Naive thymus-derived CD4-positive, alpha-beta T cell (primary cell): ENCODE measurements around the gene WNT7B. TPM values are rescaled to one million over a fixed set of nuclear protein-coding genes. Genes with fewer than 3 reads are reported as not detected.
A peak's percentile ranks its signal among the peaks of the same experiment; 100 is the strongest.
"Not testable (repeated sequence)": the region's sequence is repeated elsewhere in the genome, so short reads cannot be mapped to it uniquely, and the experiment has no call there.

ENCODE experiments used
- ATAC-seq: fragments of 150-1000 bp; cut with Tn5 transposase; 2 replicates; pipeline ENCODE4 v1.10.0; 2021; ENCODE audit warnings: mild to moderate bottlenecking, moderate library complexity
- CTCF ChIA-PET: fragments of 350-600 bp; sonication (Branson Sonifier 250); formaldehyde crosslinking; loops from one replicate; lab custom pipeline; 2021; ENCODE audit warnings: antibody characterized with exemption; lab: Charles Lee
- POLR2A ChIA-PET: fragments of 350-600 bp; sonication (Branson Sonifier 250); formaldehyde crosslinking; loops from one replicate; lab custom pipeline; 2021; ENCODE audit warnings: antibody characterized with exemption, inconsistent platforms; lab: Charles Lee
- DNase-seq, 9 donors: peaks; one replicate each; pipeline versions ENCODE4 v3.0.0 to v3.0.0-alpha.2; 2020 to 2022; ENCODE audit warnings: mixed read lengths in 1 of 9
- H3K27ac ChIP-seq: one replicate; pipeline ENCODE4 v1.7.0; 2013; ENCODE audit warnings: mild to moderate bottlenecking, low read depth, low read length, moderate library complexity
- H3K27me3 ChIP-seq, 2 donors: one replicate each; pipeline ENCODE4 v1.7.0; 2013; ENCODE audit warnings: low read length in 2 of 2, mild to moderate bottlenecking in 2 of 2, moderate library complexity in 2 of 2; ENCODE audit not compliant: control insufficient read depth in 2 of 2, insufficient read depth in 2 of 2
- H3K36me3 ChIP-seq, 3 experiments: 1 replicate in 2 of 3; 2 replicates in 1 of 3; pipeline ENCODE4 v1.7.0; 2013; ENCODE audit warnings: low read length in 3 of 3, mild to moderate bottlenecking in 3 of 3, moderate library complexity in 1 of 3; ENCODE audit not compliant: insufficient read depth in 3 of 3, control insufficient read depth in 2 of 3
- H3K4me1 ChIP-seq, 2 donors: one replicate each; pipeline ENCODE4 v1.7.0; 2013; ENCODE audit warnings: low read length in 2 of 2, mild to moderate bottlenecking in 2 of 2, moderate library complexity in 1 of 2; ENCODE audit not compliant: control insufficient read depth in 2 of 2, insufficient read depth in 2 of 2
- H3K4me3 ChIP-seq: 2 replicates; pipeline ENCODE4 v1.7.0; 2013; ENCODE audit warnings: mild to moderate bottlenecking, low read length
- H3K9me3 ChIP-seq, 3 experiments: 1 replicate in 2 of 3; 2 replicates in 1 of 3; pipeline ENCODE4 v1.7.0; 2013; ENCODE audit warnings: low read length in 3 of 3; ENCODE audit not compliant: control insufficient read depth in 2 of 3
- H3K27ac Mint-ChIP-seq, 9 donors: one replicate each; pipeline ENCODE4 v1.8.0; 2020 to 2022; ENCODE audit warnings: mixed read lengths in 9 of 9, mild to moderate bottlenecking in 8 of 9, moderate library complexity in 5 of 9, inconsistent platforms in 2 of 9
- H3K27me3 Mint-ChIP-seq, 5 donors: one replicate each; pipeline ENCODE4 v1.8.0; 2021 to 2022; ENCODE audit warnings: mixed read lengths in 5 of 5, mild to moderate bottlenecking in 1 of 5
- H3K36me3 Mint-ChIP-seq, 5 donors: one replicate each; pipeline ENCODE4 v1.8.0; 2020 to 2022; ENCODE audit warnings: mixed read lengths in 5 of 5, mild to moderate bottlenecking in 3 of 5, inconsistent platforms in 1 of 5
- H3K4me1 Mint-ChIP-seq, 7 donors: one replicate each; pipeline ENCODE4 v1.8.0; 2020 to 2022; ENCODE audit warnings: mixed read lengths in 7 of 7, mild to moderate bottlenecking in 3 of 7, inconsistent platforms in 1 of 7
- H3K4me3 Mint-ChIP-seq, 10 donors: one replicate each; pipeline ENCODE4 v1.8.0; 2020 to 2022; ENCODE audit warnings: mild to moderate bottlenecking in 10 of 10, mixed read lengths in 10 of 10, moderate library complexity in 6 of 10, inconsistent platforms in 2 of 10
- H3K9me3 Mint-ChIP-seq, 11 donors: one replicate each; pipeline ENCODE4 v1.8.0; 2020 to 2022; ENCODE audit warnings: mixed read lengths in 11 of 11, mild to moderate bottlenecking in 4 of 11, inconsistent platforms in 1 of 11, moderate library complexity in 1 of 11
- intact Hi-C, 2 donors: fragments of 100-400 bp; cut with micrococcal nuclease; formaldehyde crosslinking; loops; one replicate each; pipeline ENCODE4 v1.15.1; 2023
- polyA plus RNA-seq, 2 donors: library from polyadenylated mRNA; unstranded; fragments of 300-500 nt; fragmentation: Illumina TruSeq; gene quantifications; one replicate each; pipeline ENCODE4 v1.2.3, GENCODE V29; 2021
- total RNA-seq, 6 experiments: library from RNA in 5 of 6; stranded (reverse) in 5 of 6; gene quantifications; 1 replicate in 5 of 6; 2 replicates in 1 of 6; pipeline ENCODE4 v1.2.3 and lab custom pipeline; 2021 to 2026

Gene WNT7B
- total and polyA plus RNA-seq, 7 experiments from 2014 or later = not detected

DNA sequence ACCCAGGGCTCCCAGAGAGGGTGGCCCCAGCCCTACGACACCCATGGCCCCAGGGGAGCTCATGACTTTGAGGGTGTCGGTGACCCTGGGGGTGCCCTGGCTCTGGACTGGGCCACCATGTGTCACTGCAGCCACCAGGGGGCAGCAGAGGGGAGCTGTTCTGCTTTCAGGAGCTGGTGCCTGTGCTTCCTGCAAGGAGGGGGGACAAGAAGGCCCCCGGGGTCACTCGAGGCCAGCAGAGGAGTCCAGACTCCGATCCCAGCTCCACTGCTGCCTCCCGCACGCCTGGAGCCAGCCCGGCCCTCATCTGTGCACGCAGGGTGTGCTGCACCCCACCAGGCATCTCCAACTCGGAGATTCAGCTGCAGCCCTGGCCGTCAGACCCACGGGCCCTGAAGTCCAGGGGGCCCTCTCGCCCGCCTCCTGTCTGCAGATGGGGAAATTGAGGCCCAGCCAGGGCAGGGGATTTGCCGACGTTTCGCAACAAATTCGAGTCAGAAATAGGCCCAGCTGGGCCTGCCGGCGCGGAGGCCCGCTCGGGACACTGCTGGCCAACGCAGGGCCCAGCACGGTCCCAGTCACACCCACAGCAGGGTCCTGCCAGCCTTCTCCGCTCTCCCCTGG, 29.5 kb upstream of the WNT7B start:
- Mint-ChIP-seq H3K4me3 (no peak overlapping the region), H3K4me1 (peaks cover 0 to 12% (median 4%) of the 10 kb centered on the region in 7 donors), H3K27ac (peak overlapping the region in 1 of 9 donors; percentile 59), H3K27me3 (peaks cover 0 to 1% (median 0%) of the 10 kb centered on the region in 5 donors), H3K36me3 (peaks cover 0 to 2% (median 0%) of the 10 kb centered on the region in 5 donors), H3K9me3 (peaks cover 0 to 12% (median 4%) of the 10 kb centered on the region in 11 donors)
- peaks cover 4 to 5% of the 10 kb centered on the region in 2 donors for H3K4me1 ChIP-seq
- no peaks in the 10 kb centered on the region for H3K36me3 ChIP-seq
- intact Hi-C loops = loop anchor here (1.0 to 5.0 kb wide), 4 partner anchors 12 to 306 kb away; no protein-coding TSS in a partner anchor
- peaks cover 0 to 3% of the 10 kb centered on the region in 2 donors for H3K27me3 ChIP-seq
- peaks cover 0 to 14% (median 0%) of the 10 kb centered on the region in 3 experiments for H3K9me3 ChIP-seq
- CTCF ChIA-PET = interaction anchor here (0.5 to 5.2 kb wide), 24 partner anchors 8 to 330 kb away, joined by 3 to 112 read pairs (median 4); partner anchors contain the start of gene TRMU
- DNase-seq (peak; percentile 66 to 90 (median 82)), ATAC-seq (peak; percentile 90)
- H3K27ac ChIP-seq = no peak overlapping the region
- POLR2A ChIA-PET = interaction anchor here (0.7 to 1.5 kb wide), 5 partner anchors 30 to 120 kb away, joined by 3 to 24 read pairs (median 3); no protein-coding TSS in a partner anchor
- H3K4me3 ChIP-seq = no peak overlapping the region

DNA sequence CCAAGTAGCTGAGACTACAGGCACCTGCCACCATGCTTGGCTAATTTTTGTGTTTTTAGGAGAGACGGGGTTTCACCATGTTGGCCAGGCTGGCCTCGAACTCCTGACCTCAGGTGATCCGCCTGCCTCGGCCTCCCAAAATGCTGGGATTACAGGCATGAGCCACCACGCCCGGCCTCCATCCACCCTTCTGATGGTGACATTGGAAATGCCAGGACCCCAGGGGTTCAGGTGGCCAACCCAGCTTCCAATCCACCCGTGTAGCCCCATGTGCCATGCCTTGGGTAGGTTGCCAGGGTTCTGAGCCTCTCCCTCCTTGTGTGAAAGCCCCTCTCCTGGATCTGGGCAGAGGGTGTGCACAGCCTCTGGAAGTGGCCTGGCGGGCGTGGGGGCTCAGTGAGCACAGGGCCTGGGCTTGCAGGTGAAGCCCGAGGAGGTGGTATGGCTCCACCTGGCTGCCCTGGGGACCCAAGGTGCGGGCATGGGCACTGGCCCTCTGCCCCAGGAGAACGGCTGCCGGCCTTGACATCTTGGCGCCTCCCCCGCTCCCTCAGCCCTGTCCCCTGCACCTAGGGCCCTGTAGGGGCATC, 28.2 kb upstream of the WNT7B start:
- not testable (repeated sequence) for H3K4me3 ChIP-seq, H3K36me3 ChIP-seq, H3K27me3 Mint-ChIP-seq, H3K27ac ChIP-seq, H3K27me3 ChIP-seq, H3K36me3 Mint-ChIP-seq, ATAC-seq, H3K4me1 ChIP-seq, DNase-seq, H3K9me3 Mint-ChIP-seq
- ChIA-PET CTCF (interaction anchor here (0.5 to 5.2 kb wide), 9 partner anchors 10 to 167 kb away, joined by 3 to 112 read pairs (median 3); no protein-coding TSS in a partner anchor), POLR2A (interaction anchor here (1.5 kb wide), 1 partner anchor 111 kb away, joined by 6 read pairs; no protein-coding TSS in a partner anchor)
- H3K4me3 Mint-ChIP-seq = peak overlapping the region in 1 of 10 donors; percentile 68
- H3K4me1 Mint-ChIP-seq = peaks cover 0 to 12% (median 4%) of the 10 kb centered on the region in 7 donors
- H3K9me3 ChIP-seq = peaks cover 0 to 12% (median 0%) of the 10 kb centered on the region in 3 experiments
- intact Hi-C loops = loop anchor here in 1 of 2 donors (5.0 kb wide), 1 partner anchor 307 kb away; no protein-coding TSS in a partner anchor
- peak overlapping the region in 1 of 9 donors; percentile 69 for H3K27ac Mint-ChIP-seq

- Histone ChIP-seq H3K36me3 (no peaks in the 10 kb centered on the region), H3K27me3 (peaks cover 0 to 3% of the 10 kb centered on the region in 2 donors), H3K9me3 (peaks cover 0 to 3% (median 0%) of the 10 kb centered on the region in 3 experiments), H3K27ac (no peak overlapping the region), H3K4me3 (no peak overlapping the region), H3K4me1 (peaks cover 4 to 5% of the 10 kb centered on the region in 2 donors)
- Mint-ChIP-seq H3K9me3 (peaks cover 0 to 3% (median under 1%) of the 10 kb centered on the region in 11 donors), H3K36me3 (no peaks in the 10 kb centered on the region), H3K27me3 (peaks cover 0 to 1% (median 0%) of the 10 kb centered on the region in 5 donors), H3K27ac (peak overlapping the region in 5 of 9 donors; percentile 5 to 69 (median 36)), H3K4me3 (peak overlapping the region in 6 of 10 donors; percentile 36 to 68 (median 55)), H3K4me1 (peaks cover 0 to 12% (median 4%) of the 10 kb centered on the region in 7 donors)
- intact Hi-C loops = no loop called here
- DNase-seq = no peak
- no peak for ATAC-seq
- ChIA-PET CTCF (interaction anchor here (0.5 to 5.2 kb wide), 5 partner anchors 9 to 112 kb away, joined by 3 to 112 read pairs (median 15); no protein-coding TSS in a partner anchor), POLR2A (no interaction called here)
Observed at GRCh38 chr22:46004105-46004866, 27.3 kb upstream of the WNT7B start.

DNA sequence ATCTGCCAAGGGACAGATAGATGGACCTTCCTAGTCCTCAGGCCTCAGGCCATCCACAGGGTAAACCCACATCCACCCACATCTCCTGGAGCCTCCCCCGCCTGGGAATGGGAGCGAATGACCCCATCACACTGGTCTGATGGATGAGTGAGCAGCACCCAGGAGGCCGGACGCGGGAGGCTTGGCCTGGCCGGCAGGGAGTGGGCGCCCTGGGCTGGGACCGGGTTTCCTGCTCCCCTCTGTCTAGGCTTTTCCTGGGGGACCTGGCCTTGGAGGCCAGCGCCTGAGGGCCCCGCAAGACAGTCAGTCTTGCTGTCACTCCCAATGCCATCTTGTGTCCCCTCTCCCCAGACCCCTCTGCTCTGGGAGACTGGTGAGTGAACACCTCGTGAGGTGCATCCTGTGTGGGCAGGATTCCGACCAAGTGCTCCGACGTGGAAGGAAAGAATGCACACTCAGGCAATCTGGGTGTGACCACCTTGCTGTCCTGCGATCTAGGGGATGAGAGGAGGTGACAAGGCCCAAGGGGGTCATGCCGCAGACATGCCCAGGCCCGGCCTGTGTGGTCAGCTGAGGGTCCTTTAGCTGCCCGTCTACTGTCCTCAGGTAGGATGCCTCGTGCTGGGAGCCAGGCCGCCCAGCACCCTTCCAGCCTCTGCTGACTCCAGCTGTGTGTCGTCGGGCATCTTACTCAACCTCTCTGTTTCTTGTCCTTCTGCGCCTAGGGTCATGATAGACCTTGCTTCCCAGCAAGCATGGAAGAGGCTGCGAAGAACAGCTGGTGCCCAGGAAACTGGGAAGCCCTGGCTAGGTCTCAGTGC, 26.5 kb upstream of the WNT7B start:
- intact Hi-C loops = no loop called here
- H3K27ac ChIP-seq = no peak overlapping the region

DNA sequence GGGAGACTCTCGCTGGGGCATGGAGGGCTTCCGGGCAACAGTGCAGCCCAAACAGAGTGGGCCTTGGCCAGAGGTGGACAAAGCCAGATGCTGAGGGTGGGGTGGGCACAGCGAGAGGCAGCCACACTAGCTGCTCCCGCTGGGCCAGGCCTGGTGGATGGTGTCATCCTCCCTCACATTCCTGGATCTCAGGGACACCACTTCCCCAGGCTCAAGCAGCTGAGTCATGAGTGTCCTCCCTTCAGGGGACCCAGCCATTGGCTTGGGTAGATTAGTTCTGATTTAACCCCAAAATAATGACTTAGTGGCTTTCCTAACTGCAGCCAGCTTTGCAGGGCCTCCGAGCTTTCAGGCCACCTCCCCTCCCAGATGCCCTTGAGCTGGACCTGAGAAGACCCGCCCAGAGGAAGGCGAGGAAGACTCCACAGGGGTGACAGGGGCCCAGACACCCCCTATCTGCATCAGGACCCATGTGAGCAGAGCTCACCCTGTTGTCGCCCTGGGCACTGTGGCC, 25.9 kb upstream of the WNT7B start:
- peaks cover 0 to 12% (median 4%) of the 10 kb centered on the region in 7 donors for H3K4me1 Mint-ChIP-seq
- no peak overlapping the region for H3K4me3 ChIP-seq
- CTCF ChIA-PET = interaction anchor here (0.6 to 1.6 kb wide), 3 partner anchors 10 to 118 kb away, joined by 3 to 6 read pairs (median 3); no protein-coding TSS in a partner anchor
- H3K27ac ChIP-seq = no peak overlapping the region
- ATAC-seq (no peak), DNase-seq (no peak)
- POLR2A ChIA-PET = no interaction called here
- no peaks in the 10 kb centered on the region for H3K9me3 ChIP-seq
- intact Hi-C loops = no loop called here
- H3K36me3 ChIP-seq = no peaks in the 10 kb centered on the region
- no peak overlapping the region for H3K27ac Mint-ChIP-seq
- no peaks in the 10 kb centered on the region for H3K9me3 Mint-ChIP-seq
- H3K36me3 Mint-ChIP-seq = no peaks in the 10 kb centered on the region
- peaks cover 4 to 5% of the 10 kb centered on the region in 2 donors for H3K4me1 ChIP-seq
- no peak overlapping the region for H3K4me3 Mint-ChIP-seq
- peaks cover 0 to 1% (median 0%) of the 10 kb centered on the region in 5 donors for H3K27me3 Mint-ChIP-seq
- peaks cover 0 to 3% of the 10 kb centered on the region in 2 donors for H3K27me3 ChIP-seq

More for the DNA sequence above, 26.5 kb upstream of the WNT7B start:
- ChIA-PET POLR2A (no interaction called here), CTCF (interaction anchor here (0.6 to 1.6 kb wide), 3 partner anchors 10 to 117 kb away, joined by 3 to 6 read pairs (median 3); no protein-coding TSS in a partner anchor)
- peaks cover 4 to 5% of the 10 kb centered on the region in 2 donors for H3K4me1 ChIP-seq
- no peak overlapping the region for H3K27ac Mint-ChIP-seq
- H3K36me3 ChIP-seq = no peaks in the 10 kb centered on the region
- no peak overlapping the region for H3K4me3 Mint-ChIP-seq
- H3K4me1 Mint-ChIP-seq = peaks cover 0 to 12% (median 4%) of the 10 kb centered on the region in 7 donors
- H3K4me3 ChIP-seq = no peak overlapping the region
- DNase-seq (no peak), ATAC-seq (no peak)
- H3K9me3 ChIP-seq = no peaks in the 10 kb centered on the region
- H3K9me3 Mint-ChIP-seq = no peaks in the 10 kb centered on the region
- peaks cover 0 to 1% (median 0%) of the 10 kb centered on the region in 5 donors for H3K27me3 Mint-ChIP-seq
- H3K27me3 ChIP-seq = peaks cover 0 to 3% of the 10 kb centered on the region in 2 donors
- no peaks in the 10 kb centered on the region for H3K36me3 Mint-ChIP-seq
